Measurements from ENCODE around the gene PPP1R13L. TPM values are rescaled to one million over a fixed set of nuclear protein-coding genes. Genes with fewer than 3 reads are reported as not detected.

PPP1R13L gene
- polyA plus RNA-seq, 1 donor from 2014 or later, result not detected

DNA sequence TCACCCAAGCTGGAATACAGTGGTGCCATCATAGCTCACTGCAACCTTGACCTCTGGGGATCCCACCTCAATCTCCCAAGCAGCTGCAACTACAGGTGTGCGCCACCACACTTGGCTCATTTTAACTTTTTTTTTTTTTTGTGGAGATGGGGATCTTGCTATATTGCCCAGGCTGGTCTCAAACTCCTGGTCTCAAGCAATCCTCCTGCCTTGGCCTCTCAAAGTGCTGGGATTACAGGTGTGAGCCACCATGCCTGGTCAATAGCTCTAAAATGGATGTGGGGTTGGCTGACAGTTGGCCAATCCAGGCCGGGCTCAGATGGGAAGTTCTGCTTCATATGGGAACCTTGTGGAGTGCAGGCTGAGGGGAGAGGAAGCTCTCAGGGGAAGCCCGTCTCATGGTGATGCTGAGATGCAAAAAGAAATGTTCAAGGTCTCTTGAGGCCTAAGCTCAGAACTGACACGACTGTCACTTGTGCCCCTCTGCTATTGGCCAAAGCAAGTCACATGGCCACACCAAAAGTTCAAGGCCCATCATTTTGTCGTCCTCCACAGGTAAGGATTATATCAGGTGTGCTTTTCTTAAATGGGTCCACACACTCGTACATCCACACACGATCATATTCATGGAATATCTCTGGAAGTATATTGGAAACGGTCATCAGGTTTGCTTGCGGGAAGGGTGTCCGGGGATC is 71.1 kb downstream of the PPP1R13L start:
- TF ChIP-seq RAD21 (conservative IDR thresholded peaks at IDR 0.05) (no peak), POLR2AphosphoS5 (IDR thresholded peaks at IDR 0.05) (no peak), MXI1 (conservative IDR thresholded peaks at IDR 0.05; ENCODE audit: poor library complexity, severe bottlenecking) (no peak), TAF1 (IDR thresholded peaks at IDR 0.05; ENCODE audit: low read depth) (no peak), EZH2 (IDR thresholded peaks at IDR 0.05; ENCODE audit: borderline replicate concordance, insufficient read depth, low read length, poor library complexity, severe bottlenecking) (no peak), SMC3 (conservative IDR thresholded peaks at IDR 0.05; ENCODE audit: poor library complexity) (no peak), EP300 (conservative IDR thresholded peaks at IDR 0.05; ENCODE audit: poor library complexity, severe bottlenecking) (no peak)
- TF ChIP-seq, protein P1, sequence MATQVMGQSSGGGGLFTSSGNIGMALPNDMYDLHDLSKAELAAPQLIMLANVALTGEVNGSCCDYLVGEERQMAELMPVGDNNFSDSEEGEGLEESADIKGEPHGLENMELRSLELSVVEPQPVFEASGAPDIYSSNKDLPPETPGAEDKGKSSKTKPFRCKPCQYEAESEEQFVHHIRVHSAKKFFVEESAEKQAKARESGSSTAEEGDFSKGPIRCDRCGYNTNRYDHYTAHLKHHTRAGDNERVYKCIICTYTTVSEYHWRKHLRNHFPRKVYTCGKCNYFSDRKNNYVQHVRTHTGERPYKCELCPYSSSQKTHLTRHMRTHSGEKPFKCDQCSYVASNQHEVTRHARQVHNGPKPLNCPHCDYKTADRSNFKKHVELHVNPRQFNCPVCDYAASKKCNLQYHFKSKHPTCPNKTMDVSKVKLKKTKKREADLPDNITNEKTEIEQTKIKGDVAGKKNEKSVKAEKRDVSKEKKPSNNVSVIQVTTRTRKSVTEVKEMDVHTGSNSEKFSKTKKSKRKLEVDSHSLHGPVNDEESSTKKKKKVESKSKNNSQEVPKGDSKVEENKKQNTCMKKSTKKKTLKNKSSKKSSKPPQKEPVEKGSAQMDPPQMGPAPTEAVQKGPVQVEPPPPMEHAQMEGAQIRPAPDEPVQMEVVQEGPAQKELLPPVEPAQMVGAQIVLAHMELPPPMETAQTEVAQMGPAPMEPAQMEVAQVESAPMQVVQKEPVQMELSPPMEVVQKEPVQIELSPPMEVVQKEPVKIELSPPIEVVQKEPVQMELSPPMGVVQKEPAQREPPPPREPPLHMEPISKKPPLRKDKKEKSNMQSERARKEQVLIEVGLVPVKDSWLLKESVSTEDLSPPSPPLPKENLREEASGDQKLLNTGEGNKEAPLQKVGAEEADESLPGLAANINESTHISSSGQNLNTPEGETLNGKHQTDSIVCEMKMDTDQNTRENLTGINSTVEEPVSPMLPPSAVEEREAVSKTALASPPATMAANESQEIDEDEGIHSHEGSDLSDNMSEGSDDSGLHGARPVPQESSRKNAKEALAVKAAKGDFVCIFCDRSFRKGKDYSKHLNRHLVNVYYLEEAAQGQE (IDR thresholded peaks at IDR 0.05; ENCODE audit: borderline replicate concordance), result no peak
- TF ChIP-seq, protein P2, sequence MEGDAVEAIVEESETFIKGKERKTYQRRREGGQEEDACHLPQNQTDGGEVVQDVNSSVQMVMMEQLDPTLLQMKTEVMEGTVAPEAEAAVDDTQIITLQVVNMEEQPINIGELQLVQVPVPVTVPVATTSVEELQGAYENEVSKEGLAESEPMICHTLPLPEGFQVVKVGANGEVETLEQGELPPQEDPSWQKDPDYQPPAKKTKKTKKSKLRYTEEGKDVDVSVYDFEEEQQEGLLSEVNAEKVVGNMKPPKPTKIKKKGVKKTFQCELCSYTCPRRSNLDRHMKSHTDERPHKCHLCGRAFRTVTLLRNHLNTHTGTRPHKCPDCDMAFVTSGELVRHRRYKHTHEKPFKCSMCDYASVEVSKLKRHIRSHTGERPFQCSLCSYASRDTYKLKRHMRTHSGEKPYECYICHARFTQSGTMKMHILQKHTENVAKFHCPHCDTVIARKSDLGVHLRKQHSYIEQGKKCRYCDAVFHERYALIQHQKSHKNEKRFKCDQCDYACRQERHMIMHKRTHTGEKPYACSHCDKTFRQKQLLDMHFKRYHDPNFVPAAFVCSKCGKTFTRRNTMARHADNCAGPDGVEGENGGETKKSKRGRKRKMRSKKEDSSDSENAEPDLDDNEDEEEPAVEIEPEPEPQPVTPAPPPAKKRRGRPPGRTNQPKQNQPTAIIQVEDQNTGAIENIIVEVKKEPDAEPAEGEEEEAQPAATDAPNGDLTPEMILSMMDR (IDR thresholded peaks at IDR 0.05; ENCODE audit: poor library complexity, severe bottlenecking), result no peak
- H3K79me2 ChIP-seq (replicated peaks; ENCODE audit: insufficient read depth, low read length), result no peaks in the 10 kb centered on the region
- H2AFZ ChIP-seq (ENCODE audit: low read depth, low read length), result no peak overlapping the region
- no peaks in the 10 kb centered on the region for H3K36me3 ChIP-seq (ENCODE audit: insufficient read depth, low read length)
- H3K27me3 ChIP-seq (ENCODE audit: insufficient read depth, low read depth, low read length), result no peaks in the 10 kb centered on the region
- no peaks in the 10 kb centered on the region for H3K9me3 ChIP-seq (ENCODE audit: low read length)
- H3K9me2 ChIP-seq (ENCODE audit: insufficient read depth, low read length), result no peaks in the 10 kb centered on the region
- no peak overlapping the region for H3K27ac ChIP-seq (ENCODE audit: low read length)
- H3F3A ChIP-seq (ENCODE audit: insufficient read depth, low read length, poor library complexity, severe bottlenecking), result no peaks in the 10 kb centered on the region
- H4K20me1 ChIP-seq (ENCODE audit: insufficient read depth), result no peaks in the 10 kb centered on the region
- H3K4me3 ChIP-seq (ENCODE audit: low read length), result no peak overlapping the region
- H3K9ac ChIP-seq (ENCODE audit: low read length), result no peak overlapping the region
- H3K4me2 ChIP-seq (ENCODE audit: low read length), result no peak overlapping the region

DNA sequence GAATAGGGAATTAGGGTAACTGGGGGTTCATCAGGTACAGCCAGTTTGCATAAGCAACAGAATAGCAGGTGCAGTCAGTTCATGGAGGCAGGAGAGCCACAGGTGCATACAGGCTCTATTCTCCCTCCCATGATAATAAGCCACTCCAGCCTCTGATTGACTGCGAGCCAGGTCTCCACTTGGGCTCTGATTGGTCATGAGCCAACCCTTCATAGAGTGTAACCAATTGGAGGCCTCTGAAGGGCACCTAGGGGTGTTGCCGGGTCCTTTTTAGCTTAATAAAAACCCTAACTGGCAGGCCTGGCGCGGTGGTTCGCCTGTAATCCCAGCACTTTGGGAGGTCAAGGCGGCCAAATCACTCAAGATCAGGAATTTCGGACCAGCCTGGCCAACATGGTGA is 73.5 kb downstream of the PPP1R13L start:
- H2AFZ ChIP-seq (ENCODE audit: low read depth, low read length), result no peak overlapping the region
- H3K27me3 ChIP-seq (ENCODE audit: insufficient read depth, low read depth, low read length), result no peaks in the 10 kb centered on the region
- H3K27ac ChIP-seq (ENCODE audit: low read length), result no peak overlapping the region
- H3K4me3 ChIP-seq (ENCODE audit: low read length), result no peak overlapping the region
- TF ChIP-seq EP300 (conservative IDR thresholded peaks at IDR 0.05; ENCODE audit: poor library complexity, severe bottlenecking) (no peak), EZH2 (IDR thresholded peaks at IDR 0.05; ENCODE audit: borderline replicate concordance, insufficient read depth, low read length, poor library complexity, severe bottlenecking) (no peak)
- TF ChIP-seq, protein P2 (IDR thresholded peaks at IDR 0.05; ENCODE audit: poor library complexity, severe bottlenecking), result no peak
- TF ChIP-seq, protein P1 (IDR thresholded peaks at IDR 0.05; ENCODE audit: borderline replicate concordance), result no peak
- H3K9me3 ChIP-seq (ENCODE audit: low read length), result no peaks in the 10 kb centered on the region
- no peaks in the 10 kb centered on the region for H3F3A ChIP-seq (ENCODE audit: insufficient read depth, low read length, poor library complexity, severe bottlenecking)
- H3K9me2 ChIP-seq (ENCODE audit: insufficient read depth, low read length), result no peaks in the 10 kb centered on the region
- H3K4me2 ChIP-seq (ENCODE audit: low read length), result no peak overlapping the region
- no peaks in the 10 kb centered on the region for H3K36me3 ChIP-seq (ENCODE audit: insufficient read depth, low read length)
- H3K9ac ChIP-seq (ENCODE audit: low read length), result no peak overlapping the region
- no peaks in the 10 kb centered on the region for H4K20me1 ChIP-seq (ENCODE audit: insufficient read depth)
- no peaks in the 10 kb centered on the region for H3K79me2 ChIP-seq (replicated peaks; ENCODE audit: insufficient read depth, low read length)
